NCI-H82 treated with DMSO at 0.1 percent for 48 hours (cell line): ENCODE measurements around the gene SUMO1.
"Not testable (repeated sequence)": the region's sequence is repeated elsewhere in the genome, so short reads cannot be mapped to it uniquely, and the experiment has no call there.

Source experiments
- DNase-seq: peaks from one replicate; lab custom pipeline; 2025; ENCODE audit not compliant: unreplicated experiment; lab: John Stamatoyannopoulos, UW

SUMO1 gene

DNA sequence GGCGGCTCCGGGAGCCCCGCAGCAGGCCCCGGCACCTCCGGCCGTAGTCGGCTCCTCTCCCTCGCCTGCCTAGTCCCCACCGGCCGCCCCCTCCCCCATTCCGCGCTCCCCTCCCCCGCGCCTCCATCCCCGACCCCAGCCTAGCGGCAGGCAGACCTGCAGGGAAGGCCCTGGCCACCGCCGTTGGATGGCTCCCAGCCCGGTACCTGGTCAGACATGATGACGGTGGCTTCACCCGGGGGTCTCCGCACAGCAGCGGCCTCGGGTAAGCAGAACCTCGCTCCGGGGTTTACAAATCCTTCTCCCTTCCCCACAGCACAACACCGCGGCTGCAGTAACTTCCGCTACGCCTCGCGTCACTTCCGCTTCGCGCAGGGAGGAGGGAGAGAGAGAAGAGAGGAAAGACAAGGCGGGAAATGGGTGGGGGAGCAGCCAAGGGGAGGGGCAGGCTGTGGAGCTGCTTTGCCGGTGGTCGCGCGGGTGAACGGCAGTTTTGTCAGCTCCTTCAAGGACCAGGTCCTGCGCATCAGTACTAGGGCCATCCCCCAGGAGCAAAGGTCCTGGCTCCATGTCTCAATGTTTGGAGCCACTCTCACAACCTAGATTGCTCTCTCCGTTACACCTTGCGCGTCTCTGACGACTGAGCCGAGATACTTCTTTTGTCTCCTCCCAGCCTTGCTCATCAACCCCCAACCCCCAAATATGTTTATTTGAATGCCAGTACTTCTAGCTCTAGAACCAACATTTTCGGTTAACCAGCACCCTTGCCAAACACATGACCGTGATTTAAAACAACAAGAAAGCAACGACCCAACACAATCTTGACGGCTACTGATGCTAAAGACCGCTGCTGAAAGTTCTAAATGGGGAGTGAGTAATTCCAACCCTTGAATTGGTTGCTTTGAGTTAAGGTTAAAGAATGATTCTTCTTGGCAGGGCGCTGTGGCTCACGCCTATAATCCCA, at the start of gene SUMO1:
Gene SUMO1, minus strand, starts transcription at position 364 of the 964 bp plus-strand sequence. Its CDS starts 146 bp downstream, at position 218.
- DNase-seq, result peak; percentile 84

GRCh38 chr2:202286595-202286994, 48.2 kb upstream of the SUMO1 start:
- DNase-seq, result no peak

- DNase-seq, result peak; percentile 4
These were observed 40.5 kb upstream of the SUMO1 start for GRCh38 chr2:202278944-202279343.

DNA sequence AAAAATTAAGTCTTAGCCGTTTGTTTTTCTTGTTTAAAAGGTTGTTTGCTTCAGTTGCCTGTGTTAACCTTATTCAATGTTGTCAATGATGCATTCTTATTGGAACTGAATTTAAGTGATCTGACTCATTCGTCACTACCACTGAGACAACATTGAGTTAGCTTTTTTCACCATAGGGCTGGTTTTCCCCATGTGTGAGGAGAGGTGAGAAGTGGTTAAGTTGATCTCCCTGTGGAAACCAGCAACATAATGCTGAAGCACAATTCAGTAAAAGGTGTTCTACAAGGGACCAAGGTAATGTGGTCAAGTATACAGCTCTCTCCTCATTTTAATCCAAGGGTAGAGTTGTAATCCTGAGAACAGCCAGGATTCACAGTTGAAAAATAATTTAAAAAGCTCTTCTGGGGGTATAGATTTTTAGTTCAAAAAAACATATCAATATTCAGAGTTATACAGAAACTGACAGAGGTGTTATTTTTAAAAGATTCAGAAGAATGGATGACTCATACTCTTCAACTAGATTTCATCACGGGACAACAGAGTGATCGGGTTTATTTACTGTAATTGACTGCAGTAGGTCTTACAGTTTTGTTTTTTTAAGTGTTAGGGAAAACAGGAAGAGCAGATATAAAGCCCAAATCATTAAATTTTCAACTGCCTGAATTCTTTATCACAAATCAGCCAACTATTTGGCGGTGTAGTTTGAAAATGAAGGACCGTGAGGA, 39.8 kb upstream of the SUMO1 start:
- no peak for DNase-seq

GRCh38 chr2:202276078-202276720, 37.8 kb upstream of the SUMO1 start:
- not testable (repeated sequence) for DNase-seq

GRCh38 chr2:202270487-202270886, 32.1 kb upstream of the SUMO1 start:
- no peak for DNase-seq

DNA sequence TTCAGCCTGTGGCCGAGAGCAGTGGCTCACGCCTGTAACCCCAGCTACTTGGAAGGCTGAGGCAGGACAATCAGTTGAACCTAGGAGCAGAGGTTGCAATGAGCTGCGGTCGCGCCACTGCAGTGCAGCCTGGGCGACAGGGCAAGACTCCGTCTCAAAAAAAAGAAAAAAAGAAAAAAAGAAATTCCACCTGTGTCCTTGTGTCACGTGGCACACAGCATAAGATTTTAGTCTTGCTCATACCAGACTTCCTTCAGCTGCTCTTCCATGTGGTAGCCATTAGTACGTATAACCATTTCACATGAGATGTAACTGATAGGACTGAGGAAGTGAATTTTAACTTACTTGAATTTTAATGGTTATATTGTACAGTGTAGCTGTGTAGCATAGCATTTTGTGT, 31.2 kb upstream of the SUMO1 start:
- no peak for DNase-seq

GRCh38 chr2:202267495-202267894, 29.1 kb upstream of the SUMO1 start:
- DNase-seq, result no peak

- DNase-seq, result peak; percentile 87
These were observed 27.3 kb upstream of the SUMO1 start, which contains the start of gene NOP58 for GRCh38 chr2:202265467-202266277. NOP58 (plus strand) TSS chr2:202265763; CDS start chr2:202265942, 179 bp downstream.

DNA sequence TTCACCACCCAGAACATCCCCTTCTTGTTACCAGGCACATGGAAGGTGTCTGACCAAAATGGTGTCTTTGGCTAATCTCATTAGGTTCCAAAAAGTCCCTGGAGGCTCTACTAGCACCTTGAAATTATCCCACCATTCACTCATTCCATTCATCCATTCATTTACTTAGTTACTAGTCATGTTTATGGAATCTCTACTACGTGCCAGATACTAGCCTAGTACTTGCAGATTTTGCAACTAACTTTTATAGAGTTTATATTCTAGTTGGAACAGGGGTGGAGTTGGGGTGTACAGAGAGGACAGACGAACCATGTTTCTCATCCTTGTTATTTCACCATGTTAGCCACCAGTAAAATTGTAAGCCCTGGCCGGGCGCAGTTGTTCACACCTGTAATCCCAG, 23.1 kb upstream of the SUMO1 start:
- DNase-seq, result no peak

DNA sequence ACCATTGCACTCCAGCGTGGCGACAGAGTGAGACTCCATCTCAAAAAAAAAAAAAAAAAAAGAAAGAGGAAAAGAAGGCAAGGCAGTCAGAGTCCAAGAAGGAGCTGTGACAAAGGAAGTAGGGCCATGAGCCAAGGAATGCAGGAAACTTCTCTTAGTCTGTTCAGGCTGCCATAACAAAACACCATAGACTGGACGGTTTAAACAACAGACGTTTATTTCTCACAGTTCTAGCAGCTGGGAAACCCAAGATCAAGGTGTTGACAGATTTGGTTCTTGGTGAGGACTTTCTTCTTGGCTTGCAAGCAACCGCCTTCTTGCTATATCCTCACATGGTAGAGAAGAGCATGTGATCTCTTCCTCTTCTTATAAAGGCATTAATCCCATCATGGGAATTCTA, 13.1 kb upstream of the SUMO1 start:
- no peak for DNase-seq

GRCh38 chr2:202249521-202250253, 11.3 kb upstream of the SUMO1 start:
- no peak for DNase-seq

DNA sequence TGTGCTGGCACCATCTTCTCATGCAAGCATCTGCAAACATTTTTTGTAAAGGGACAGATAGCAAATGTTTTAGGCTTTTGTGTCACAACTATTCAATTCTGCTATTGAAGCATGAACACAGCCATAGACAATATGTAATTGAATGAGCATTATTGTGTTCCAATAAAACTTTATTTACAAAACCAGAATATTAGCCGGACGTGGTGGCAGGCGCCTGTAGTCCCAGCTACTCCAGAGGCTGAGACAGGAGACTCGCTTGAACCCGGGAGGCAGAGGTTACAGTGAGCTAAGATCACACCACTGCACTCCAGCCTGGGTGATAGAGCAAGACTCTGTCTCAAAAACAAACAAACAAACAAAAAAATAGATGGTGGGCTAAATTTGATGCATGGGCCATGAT, 9.3 kb upstream of the SUMO1 start:
- not testable (repeated sequence) for DNase-seq

GRCh38 chr2:202237787-202238233, 587 bp downstream of the SUMO1 start:
- no peak for DNase-seq

DNA sequence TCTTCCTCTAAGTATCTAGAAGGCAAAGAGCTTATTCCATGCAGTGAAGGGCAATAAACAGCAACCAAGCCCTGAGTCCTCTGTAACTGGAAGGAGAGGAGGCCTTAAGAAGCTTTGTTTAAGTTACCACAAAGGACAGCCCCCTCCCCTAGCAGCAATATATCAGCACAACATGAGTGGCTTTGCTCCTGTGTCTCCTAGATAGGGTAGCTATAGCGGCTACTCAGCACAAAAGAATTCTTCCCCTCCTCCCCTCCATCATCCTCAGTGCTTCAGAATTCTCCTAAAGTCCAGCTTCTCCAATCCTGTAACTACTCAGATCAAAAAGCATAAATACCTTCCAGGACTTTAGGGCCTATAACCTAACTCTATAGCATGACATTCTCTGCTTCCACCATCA, 16.5 kb downstream of the SUMO1 start:
- no peak for DNase-seq

- no peak for DNase-seq
These were observed 23.2 kb downstream of the SUMO1 start for GRCh38 chr2:202215179-202215578.

DNA sequence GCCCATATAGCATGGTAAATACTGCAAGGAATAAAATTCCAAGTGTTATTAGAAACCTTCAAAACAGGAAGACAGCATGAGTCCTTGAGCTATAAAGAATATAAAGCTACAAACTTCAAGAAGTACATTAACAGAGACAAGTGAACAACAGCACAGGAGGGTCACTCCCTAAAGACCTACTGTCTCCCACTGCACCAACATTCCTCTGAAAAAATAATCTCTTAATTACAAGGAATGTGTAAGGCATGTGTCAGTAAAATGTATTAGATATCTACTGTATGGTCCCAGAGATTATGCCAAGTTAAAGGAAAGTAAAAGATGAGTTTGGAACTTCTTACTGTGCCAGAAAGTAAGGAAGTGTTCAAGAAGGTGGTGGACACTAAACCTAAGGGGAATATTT, 29.9 kb downstream of the SUMO1 start:
- DNase-seq, result no peak

- no peak for DNase-seq
These were observed 33.5 kb downstream of the SUMO1 start for GRCh38 chr2:202204855-202205254.

DNA sequence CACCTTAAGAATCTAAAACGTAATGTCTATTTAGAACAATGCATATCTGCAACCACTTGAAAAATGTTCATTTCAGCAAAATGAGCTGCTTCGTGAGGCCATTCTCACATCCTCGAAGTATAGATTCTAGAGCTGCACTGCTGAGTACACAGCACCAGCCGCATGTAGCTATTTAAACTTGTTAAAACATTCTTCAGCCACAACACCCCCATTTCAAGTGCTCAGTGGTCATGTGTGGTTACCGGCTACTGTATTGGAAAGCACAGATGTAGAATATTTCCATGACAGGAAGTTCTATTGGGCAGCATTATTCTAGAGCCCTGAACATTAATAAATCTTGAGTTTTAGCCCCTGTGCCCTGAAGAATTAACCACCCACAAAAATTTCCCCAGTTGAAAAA, 35.0 kb downstream of the SUMO1 start:
- DNase-seq, result no peak
